GM12874 (cell line): ENCODE results near the gene TMEM204.

Experiments
- TF ChIP-seq, protein P1 (sequence below): IDR thresholded peaks from 2 replicates; pipeline ENCODE4 v1.5.1; 2011; ENCODE audit warnings: low read depth, mild to moderate bottlenecking, control low read depth, low read length, moderate library complexity; ENCODE audit not compliant: insufficient read depth

TMEM204 gene

GRCh38 chr16:1592446-1592845, 59.0 kb downstream of the TMEM204 start:
- TF ChIP-seq, protein P1, sequence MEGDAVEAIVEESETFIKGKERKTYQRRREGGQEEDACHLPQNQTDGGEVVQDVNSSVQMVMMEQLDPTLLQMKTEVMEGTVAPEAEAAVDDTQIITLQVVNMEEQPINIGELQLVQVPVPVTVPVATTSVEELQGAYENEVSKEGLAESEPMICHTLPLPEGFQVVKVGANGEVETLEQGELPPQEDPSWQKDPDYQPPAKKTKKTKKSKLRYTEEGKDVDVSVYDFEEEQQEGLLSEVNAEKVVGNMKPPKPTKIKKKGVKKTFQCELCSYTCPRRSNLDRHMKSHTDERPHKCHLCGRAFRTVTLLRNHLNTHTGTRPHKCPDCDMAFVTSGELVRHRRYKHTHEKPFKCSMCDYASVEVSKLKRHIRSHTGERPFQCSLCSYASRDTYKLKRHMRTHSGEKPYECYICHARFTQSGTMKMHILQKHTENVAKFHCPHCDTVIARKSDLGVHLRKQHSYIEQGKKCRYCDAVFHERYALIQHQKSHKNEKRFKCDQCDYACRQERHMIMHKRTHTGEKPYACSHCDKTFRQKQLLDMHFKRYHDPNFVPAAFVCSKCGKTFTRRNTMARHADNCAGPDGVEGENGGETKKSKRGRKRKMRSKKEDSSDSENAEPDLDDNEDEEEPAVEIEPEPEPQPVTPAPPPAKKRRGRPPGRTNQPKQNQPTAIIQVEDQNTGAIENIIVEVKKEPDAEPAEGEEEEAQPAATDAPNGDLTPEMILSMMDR, result no peak

GRCh38 chr16:1596516-1596915, 63.0 kb downstream of the TMEM204 start:
- TF ChIP-seq, protein P1, result no peak

DNA sequence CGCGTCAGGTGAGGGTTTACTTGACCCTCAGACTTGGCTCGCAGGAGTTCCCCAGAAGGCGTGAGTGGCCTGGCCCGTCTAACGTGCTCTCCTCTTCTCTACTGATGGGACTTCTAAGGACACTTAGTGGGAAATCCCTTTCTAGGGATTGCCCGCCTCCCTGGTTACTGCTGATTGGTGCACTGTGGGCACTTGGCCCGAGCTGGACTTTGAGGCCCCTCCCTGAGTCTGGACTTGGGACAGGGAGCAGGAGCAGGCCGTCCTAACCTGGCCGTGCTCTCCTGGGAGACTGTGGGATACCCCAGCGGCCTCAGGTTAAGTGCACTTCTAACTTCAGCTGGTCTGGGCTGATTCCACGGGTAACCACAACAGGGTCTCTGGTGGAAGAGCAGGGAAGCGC, 63.7 kb downstream of the TMEM204 start:
- TF ChIP-seq, protein P1, result no peak

DNA sequence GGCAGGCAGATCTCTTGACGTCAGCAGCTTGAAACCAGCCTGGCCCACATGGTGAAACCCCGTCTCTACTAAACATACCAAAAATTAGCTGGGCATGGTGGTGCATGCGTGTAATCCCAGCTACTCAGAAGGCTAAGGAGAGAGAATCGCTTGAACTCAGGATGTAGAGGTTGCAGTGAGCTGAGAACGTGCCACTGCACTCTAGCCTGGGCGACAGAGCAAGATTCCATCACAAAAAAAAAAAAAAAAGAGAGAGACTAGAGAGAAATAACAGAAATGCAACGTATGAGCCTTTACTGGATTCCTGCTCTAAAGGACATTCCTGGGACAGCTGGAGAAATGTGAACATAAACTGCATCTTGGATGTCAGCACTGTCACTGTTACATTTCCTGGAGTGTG, 67.6 kb downstream of the TMEM204 start:
- TF ChIP-seq, protein P1, result no peak

DNA sequence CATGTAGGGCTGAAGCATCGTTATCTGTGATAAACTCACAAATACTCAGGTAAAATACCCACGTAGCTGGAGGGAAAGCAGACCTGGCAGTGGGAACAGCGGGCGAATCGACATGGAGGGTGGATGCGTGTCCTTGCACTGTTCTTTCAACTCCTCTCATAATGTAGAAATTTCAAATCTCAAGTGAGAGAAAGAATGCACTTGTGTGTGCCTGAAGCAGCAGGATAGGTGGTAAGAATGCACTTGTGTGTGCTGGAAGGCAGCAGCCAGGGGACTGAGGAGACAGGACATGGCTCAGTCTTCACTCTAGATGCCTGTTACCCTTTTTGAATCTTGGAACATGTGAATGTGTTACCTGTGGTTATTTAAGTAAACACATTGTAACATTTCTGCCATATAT, 68.0 kb downstream of the TMEM204 start:
- TF ChIP-seq, protein P1, result no peak

DNA sequence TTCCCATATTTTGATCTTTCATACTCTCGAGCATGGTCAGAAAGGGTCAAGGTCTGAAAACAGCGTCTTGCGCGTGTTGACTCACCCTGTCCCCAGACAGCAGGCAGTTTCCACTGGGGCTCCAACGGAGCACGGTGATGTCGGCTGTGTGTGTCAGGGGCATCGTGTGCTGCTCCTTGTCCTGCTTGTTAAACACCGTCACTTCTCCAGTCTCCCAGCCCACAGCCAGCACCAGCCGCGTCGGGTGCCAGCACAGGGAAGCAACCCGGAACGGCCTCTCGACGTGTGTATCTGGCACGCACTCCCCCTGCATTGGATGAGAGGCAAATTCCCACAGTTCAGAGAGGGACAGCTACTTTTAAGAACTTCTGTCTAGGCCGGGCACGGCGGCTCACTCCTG, 68.8 kb downstream of the TMEM204 start:
- TF ChIP-seq, protein P1, result no peak
